Heart right ventricle (tissue), 16 donors: ENCODE results near the gene PRDM16. TPM values are rescaled to one million over a fixed set of nuclear protein-coding genes. Genes with fewer than 3 reads are reported as not detected.
A peak's percentile ranks its signal among the peaks of the same experiment; 100 is the strongest.

Experiments
- ATAC-seq, 8 donors: fragments of 200-7000 bp; cut with Tn5 transposase; one replicate each; pipeline ENCODE4 v1.9.1; 2020; ENCODE audit warnings: mild to moderate bottlenecking in 8 of 8, moderate library complexity in 8 of 8, moderate number of reproducible peaks in 1 of 8
- DNase-seq, 2 donors: peaks; one replicate each; pipeline ENCODE4 v3.0.0-alpha.2; 2020
- H3K27ac ChIP-seq, 10 donors: fragments of 200-600 bp; sonication (generic) in 2 of 10; one replicate each; pipeline versions ENCODE4 v1.5.0 to v1.8.0; 2020 to 2022; ENCODE audit warnings: mild to moderate bottlenecking in 3 of 10
- H3K27me3 ChIP-seq, 7 donors: fragments of 200-600 bp; one replicate each; pipeline ENCODE4 v1.8.0; 2021 to 2022; ENCODE audit warnings: mild to moderate bottlenecking in 2 of 7
- H3K36me3 ChIP-seq, 9 donors: fragments of 200-600 bp; sonication (generic) in 1 of 9; one replicate each; pipeline versions ENCODE4 v1.5.0 to v1.8.0; 2020 to 2022; ENCODE audit warnings: mild to moderate bottlenecking in 2 of 9
- H3K4me1 ChIP-seq, 9 donors: fragments of 200-600 bp; sonication (generic) in 1 of 9; one replicate each; pipeline versions ENCODE4 v1.5.0 to v1.8.0; 2020 to 2022; ENCODE audit warnings: mild to moderate bottlenecking in 4 of 9
- H3K4me3 ChIP-seq, 10 donors: fragments of 200-600 bp; sonication (generic) in 2 of 10; one replicate each; pipeline versions ENCODE4 v1.5.0 to v1.8.0; 2020 to 2022; ENCODE audit warnings: mild to moderate bottlenecking in 7 of 10, moderate library complexity in 2 of 10
- H3K9me3 ChIP-seq, 11 donors: fragments of 200-600 bp in 10 of 11; sonication (generic) in 2 of 11; one replicate each; pipeline versions ENCODE4 v1.5.0 to v1.8.0; 2013 to 2022; ENCODE audit warnings: mild to moderate bottlenecking in 2 of 11, control low read depth in 1 of 11, moderate library complexity in 1 of 11
- CTCF ChIP-seq, 9 donors: fragments of 200-600 bp; sonication (generic) in 2 of 9; IDR thresholded peaks; one replicate each; pipeline versions ENCODE4 v1.5.0 to v1.8.0; 2021 to 2022; ENCODE audit warnings: antibody characterized with exemption in 9 of 9, mild to moderate bottlenecking in 5 of 9, moderate library complexity in 1 of 9
- WGBS, 2 donors: extraction: QIAGEN DNeasy Blood & Tissue Kit; methylation state at CpG; one replicate each; pipeline ENCODE4 v1.1.7; 2013; ENCODE audit warnings: inconsistent platforms in 1 of 2; 5-methylcytosine and 5-hydroxymethylcytosine counted together
- intact Hi-C, 10 donors: fragments of 100-400 bp; cut with DNase I; formaldehyde crosslinking; loops; one replicate each; pipeline versions ENCODE4 v1.11.1 to v1.14.2; 2022
- polyA plus RNA-seq, 2 donors: library from polyadenylated mRNA; stranded (reverse); fragments of 200-250 nt; gene quantifications; one replicate each; pipeline ENCODE4 v1.2.3, GENCODE V29; 2013
- total RNA-seq, 10 donors: library from RNA; stranded (reverse); fragmentation: NEBNext Ultra II Directional in 3 of 10; extraction: Animal tissue kit (Norgen Biotek cat#: 25700) in 3 of 10; gene quantifications; one replicate each; pipeline versions ENCODE4 v1.2.1 to v1.2.4, GENCODE V29; 2021 to 2023
- donor health status: Arrhythmogenic right ventricular cardiomyopathy.
- donor health status: ischemic (EF 13 %, LVEDD 7.1; RV severe dilation, severe dysfunction).
- donor health status: healthy with polysubstance abuse.
- donor health status: DM: no; HTN: yes; CAD: no.
- donor health status: DM: no; HTN: no; CAD: no.
- donor health status: ischemic (EF 25% LVEDD 6.9; RV normal size, moderate dysfunction).
- donor health status: ischemic (EF 25% LVEDD 5.7; RV mildly dilated, moderate dysfunction).
- donor health status: healthy.
- donor health status: DM: yes; HTN: yes; CAD: no.
- donor health status: Ischemic cardiomyopathy.
- donor health status: ischemic (EF 35%, LVEDD 5.7; RV mildly dilated, moderate dysfunction).
- donor health status: nonischemic (EF 11% LVEDD 7.7; RV severe dilation, severe dysfunction).
- donor health status: DM: yes; HTN: yes; CAD: no.
- donor health status: PGD.
- donor health status: ischemic (EF 29% LVEDD 5.4; RV normal size, mild dysfunction).
- donor health status: nonischemic (EF 23%, LVEDD 6.1; RV moderate dilation, normal function).

Gene PRDM16
- total and polyA plus RNA-seq, 12 donors = 4.1 to 25.9 (median 14.8) TPM

GRCh38 chr1:3463408-3463863 is 394.4 kb downstream of the PRDM16 start:
- DNase-seq (peak in 1 of 2 donors; percentile 5), ATAC-seq (no peak)
- Histone ChIP-seq H3K9me3 (no peaks in the 10 kb centered on the region), H3K36me3 (no peaks in the 10 kb centered on the region), H3K4me1 (peaks cover 0 to 21% (median 5%) of the 10 kb centered on the region in 9 donors), H3K4me3 (no peak overlapping the region), H3K27ac (no peak overlapping the region), H3K27me3 (no peaks in the 10 kb centered on the region)
- intact Hi-C loops = no loop called here
- 92 to 94% methylated on average over 20 of the region's 20 CpGs for WGBS, 2 donors
- no peak for TF ChIP-seq CTCF (IDR thresholded peaks at IDR 0.05)

- intact Hi-C loops = no loop called here
- no peak for DNase-seq
- Histone ChIP-seq H3K4me1 (peaks cover 0 to 18% (median 5%) of the 10 kb centered on the region in 9 donors), H3K27ac (no peak overlapping the region), H3K27me3 (no peaks in the 10 kb centered on the region), H3K9me3 (no peaks in the 10 kb centered on the region), H3K4me3 (no peak overlapping the region), H3K36me3 (no peaks in the 10 kb centered on the region)
- ATAC-seq = no peak
- no peak for TF ChIP-seq CTCF (IDR thresholded peaks at IDR 0.05)
- 89 to 91% methylated on average over 21 of the region's 21 CpGs for WGBS, 2 donors
Measured at GRCh38 chr1:3463891-3464648, 395.1 kb downstream of the PRDM16 start.

GRCh38 chr1:3464649-3465025 is 395.6 kb downstream of the PRDM16 start:
- intact Hi-C loops = no loop called here
- WGBS, 2 donors = 88 to 93% methylated on average over 11 of the region's 11 CpGs
- DNase-seq = peak in 1 of 2 donors; percentile 6
- no peak for ATAC-seq
- Histone ChIP-seq H3K36me3 (no peaks in the 10 kb centered on the region), H3K4me3 (no peak overlapping the region), H3K9me3 (no peaks in the 10 kb centered on the region), H3K4me1 (peaks cover 0 to 17% (median 5%) of the 10 kb centered on the region in 9 donors), H3K27me3 (no peaks in the 10 kb centered on the region), H3K27ac (no peak overlapping the region)
- TF ChIP-seq CTCF (IDR thresholded peaks at IDR 0.05) = no peak

- Histone ChIP-seq H3K27ac (no peak overlapping the region), H3K36me3 (no peaks in the 10 kb centered on the region), H3K4me1 (peaks cover 0 to 10% (median 0%) of the 10 kb centered on the region in 9 donors), H3K9me3 (no peaks in the 10 kb centered on the region), H3K4me3 (no peak overlapping the region), H3K27me3 (no peaks in the 10 kb centered on the region)
- no peak for ATAC-seq
- WGBS, 2 donors = 78 to 85% methylated on average over 24 to 28 of the region's 28 CpGs
- TF ChIP-seq CTCF (IDR thresholded peaks at IDR 0.05) = no peak
- DNase-seq = peak in 1 of 2 donors; percentile 9
- intact Hi-C loops = no loop called here
Measured at GRCh38 chr1:3465091-3465934, 396.3 kb downstream of the PRDM16 start.
